HepG2 (cell line): Measurements from ENCODE around the gene PODXL2. TPM values are rescaled to one million over a fixed set of nuclear protein-coding genes. Genes with fewer than 3 reads are reported as not detected.

Source experiments
- ATAC-seq: fragments of 200-7000 bp; cut with Tn5 transposase; 3 replicates; pipeline ENCODE4 v1.9.1; 2020; ENCODE audit warnings: mild to moderate bottlenecking, moderate library complexity
- BruUV-seq: library from RNA; stranded (reverse); fragments of 400-500 nt; replicated peaks from 2 replicates; lab custom pipeline; 2021; lab: Mats Ljungman, UMichigan
- CTCF ChIA-PET: fragments of 300-600 bp; formaldehyde crosslinking; extraction: SDS; loops from one replicate; lab custom pipeline; 2021; ENCODE audit warnings: low total read pairs, inconsistent platforms, low intra/inter-chr PET ratio; lab: Yijun Ruan, JAX
- POLR2A ChIA-PET: fragments of 350-600 bp; sonication (Branson Sonifier 250); formaldehyde crosslinking; loops from one replicate; lab custom pipeline; 2020; ENCODE audit warnings: antibody characterized with exemption, inconsistent platforms; lab: Yijun Ruan, JAX
- DNase-seq: peaks from one replicate; pipeline ENCODE4 v3.0.0-alpha.2; 2015; ENCODE audit warnings: low spot score
- FAIRE-seq: peaks from 3 replicates; lab custom pipeline; 2011; peaks lifted over from hg19 to GRCh38; lab: Jason Lieb, UNC
- H2AFZ ChIP-seq: one replicate; pipeline ENCODE4 v1.6.1; 2011; ENCODE audit warnings: low read length, inconsistent platforms
- H3K27ac ChIP-seq: fragments of 300-600 bp; 3 replicates; pipeline ENCODE4 v1.8.0; 2011; ENCODE audit warnings: mixed run types, mild to moderate bottlenecking, mixed read lengths, low read length, inconsistent platforms; ENCODE audit not compliant: insufficient read depth; ENCODE audit errors: extremely low read length
- H3K27me3 ChIP-seq, 2 experiments: fragments of 200-600 bp in 1 of 2; 2 replicates in 1 of 2; 3 replicates in 1 of 2; pipeline versions ENCODE4 v1.6.0 to v1.8.0; 2011; ENCODE audit warnings: low read length in 2 of 2, mild to moderate bottlenecking in 2 of 2, moderate library complexity in 2 of 2, inconsistent platforms in 1 of 2; ENCODE audit not compliant: insufficient read depth in 2 of 2, control insufficient read depth in 1 of 2
- H3K36me3 ChIP-seq, 2 experiments: fragments of 200-600 bp in 1 of 2; replicated peaks in 1 of 2; 2 replicates in 1 of 2; 3 replicates in 1 of 2; pipeline versions ENCODE4 v1.5.1 to v1.8.0; 2011; ENCODE audit warnings: low read length in 2 of 2, inconsistent platforms in 1 of 2; ENCODE audit not compliant: insufficient read depth in 2 of 2, control insufficient read depth in 1 of 2
- H3K4me1 ChIP-seq: 2 replicates; pipeline ENCODE4 v1.5.1; 2012; ENCODE audit warnings: low read length, inconsistent platforms; ENCODE audit not compliant: insufficient read depth
- H3K4me2 ChIP-seq: 2 replicates; pipeline ENCODE4 v1.6.0; 2011; ENCODE audit warnings: low read depth, low read length, inconsistent platforms
- H3K4me3 ChIP-seq, 3 experiments: fragments of 200-600 bp in 1 of 3; sonication (generic), shearing (Covaris generic) in 1 of 3; replicated peaks in 1 of 3; 2 replicates each; pipeline ENCODE4 v1.5.1; 2011 to 2016; ENCODE audit warnings: low read length in 3 of 3, inconsistent platforms in 2 of 3, low read depth in 2 of 3, mild to moderate bottlenecking in 2 of 3, control low read depth in 1 of 3, mixed read lengths in 1 of 3; ENCODE audit not compliant: insufficient read depth in 1 of 3
- H3K79me2 ChIP-seq: one replicate; pipeline ENCODE4 v1.6.1; 2011; ENCODE audit warnings: low read length, inconsistent platforms; ENCODE audit not compliant: insufficient read depth
- H3K9ac ChIP-seq: 2 replicates; pipeline ENCODE4 v1.6.0; 2011; ENCODE audit warnings: mild to moderate bottlenecking, low read depth, low read length, inconsistent platforms; ENCODE audit not compliant: insufficient read depth
- H3K9me3 ChIP-seq: 2 replicates; pipeline ENCODE4 v1.5.1; 2012; ENCODE audit warnings: mild to moderate bottlenecking, low read length
- H4K20me1 ChIP-seq: 2 replicates; pipeline ENCODE4 v1.6.0; 2011; ENCODE audit warnings: inconsistent platforms, mild to moderate bottlenecking, low read length, moderate library complexity; ENCODE audit not compliant: insufficient read depth
- BORCS8-MEF2B ChIP-seq: sonication (generic); formaldehyde crosslinking; IDR thresholded peaks from 2 replicates; pipeline ENCODE4 v1.8.0; 2022; ENCODE audit warnings: mild to moderate bottlenecking, missing genetic modification reagents
- CCDC6 ChIP-seq: sonication (generic); formaldehyde crosslinking; IDR thresholded peaks from 2 replicates; pipeline ENCODE4 v1.8.1; 2022; ENCODE audit warnings: mild to moderate bottlenecking, missing genetic modification reagents, moderate library complexity
- FIP1L1 ChIP-seq: fragments of 200-400 bp; formaldehyde crosslinking; IDR thresholded peaks from 2 replicates; pipeline ENCODE4 v1.6.1; 2018; ENCODE audit warnings: low read depth, mild to moderate bottlenecking, low read length, moderate library complexity, borderline replicate concordance; ENCODE audit not compliant: insufficient read depth
- MAF1 ChIP-seq: sonication (generic); formaldehyde crosslinking; IDR thresholded peaks from 2 replicates; pipeline ENCODE4 v1.5.0; 2020; ENCODE audit warnings: missing genetic modification reagents, borderline replicate concordance
- MZF1 ChIP-seq: sonication (generic); formaldehyde crosslinking; IDR thresholded peaks from 2 replicates; pipeline ENCODE4 v1.8.1; 2023; ENCODE audit warnings: mild to moderate bottlenecking, missing genetic modification reagents, borderline replicate concordance
- RFX3 ChIP-seq: IDR thresholded peaks from 2 replicates; pipeline ENCODE4 v1.6.1; 2016; ENCODE audit warnings: missing biosample characterization, missing genetic modification reagents
- RFX5 ChIP-seq: IDR thresholded peaks from 2 replicates; pipeline ENCODE4 v1.6.1; 2011; ENCODE audit warnings: low read depth, low read length, improper control_type of control experiment
- SP5 ChIP-seq: IDR thresholded peaks from 2 replicates; pipeline ENCODE4 v1.6.1; 2016; ENCODE audit warnings: low read depth, borderline replicate concordance
- THAP11 ChIP-seq: IDR thresholded peaks from 2 replicates; pipeline ENCODE4 v1.6.1; 2016; ENCODE audit warnings: missing biosample characterization, missing genetic modification reagents
- ZFP62 ChIP-seq: sonication (generic); formaldehyde crosslinking; IDR thresholded peaks from 2 replicates; pipeline ENCODE4 v1.4.0; 2020; ENCODE audit warnings: missing genetic modification reagents
- ZFP90 ChIP-seq: sonication (generic); formaldehyde crosslinking; IDR thresholded peaks from 2 replicates; pipeline ENCODE4 v1.8.0; 2022; ENCODE audit warnings: missing genetic modification reagents, mild to moderate bottlenecking, inconsistent platforms, borderline replicate concordance
- ZKSCAN5 ChIP-seq: sonication (generic); formaldehyde crosslinking; IDR thresholded peaks from 2 replicates; pipeline ENCODE4 v1.5.1; 2020; ENCODE audit warnings: mild to moderate bottlenecking, missing genetic modification reagents
- ZNF160 ChIP-seq: sonication (generic); formaldehyde crosslinking; IDR thresholded peaks from 2 replicates; pipeline ENCODE4 v1.8.0; 2022; ENCODE audit warnings: mild to moderate bottlenecking, inconsistent platforms, missing genetic modification reagents
- ZNF24 ChIP-seq: fragments of 450-650 bp; IDR thresholded peaks from 2 replicates; pipeline ENCODE4 v1.6.1; 2017; ENCODE audit warnings: antibody characterized with exemption, mild to moderate bottlenecking
- ZNF331 ChIP-seq: sonication (generic); formaldehyde crosslinking; IDR thresholded peaks from 2 replicates; pipeline ENCODE4 v1.4.0; 2020; ENCODE audit warnings: missing genetic modification reagents
- ZNF343 ChIP-seq: sonication (generic); formaldehyde crosslinking; IDR thresholded peaks from 2 replicates; pipeline ENCODE4 v1.4.0; 2020; ENCODE audit warnings: mild to moderate bottlenecking, missing genetic modification reagents
- ZNF432 ChIP-seq: sonication (generic); formaldehyde crosslinking; IDR thresholded peaks from 2 replicates; pipeline ENCODE4 v1.5.0; 2020; ENCODE audit warnings: missing genetic modification reagents, mild to moderate bottlenecking, borderline replicate concordance
- WGBS: methylation state at CpG from one replicate; pipeline ENCODE4 v1.1.6; 2017; ENCODE audit warnings: low lambda C conversion rate; 5-methylcytosine and 5-hydroxymethylcytosine counted together
- in situ Hi-C: cut with HindIII; loops from 2 replicates; pipeline ENCODE4 v1.10.0; 2017; ENCODE audit warnings: low pct_unique_long_range_greater_than_20kb; ENCODE audit not compliant: extremely low pct_ligation_motif_present
- intact Hi-C: fragments of 100-400 bp; cut with micrococcal nuclease; formaldehyde crosslinking; loops from one replicate; pipeline ENCODE4 v1.10.0; 2022; ENCODE audit not compliant: unreplicated experiment
- polyA plus RNA-seq, 8 experiments: library from polyadenylated mRNA; depleted of rRNA in 3 of 8; stranded (reverse) in 7 of 8; unstranded in 1 of 8; fragments of >200 nt; fragmentation: Illumina TruSeq in 4 of 8; extraction: Trizol in 4 of 8; gene quantifications; 2 replicates each; pipeline versions ENCODE4 v1.2.1 to v1.2.3, GENCODE V29; 2011 to 2016; ENCODE audit warnings: low read depth in 4 of 8, missing spikeins in 1 of 8, mixed read lengths in 1 of 8; ENCODE audit not compliant: insufficient read depth in 1 of 8
- total RNA-seq, 5 experiments: library from RNA; depleted of rRNA; stranded (reverse); fragments of >200 nt; fragmentation: Illumina TruSeq; extraction: Trizol; gene quantifications; 2 replicates each; pipeline ENCODE4 v1.2.3, GENCODE V29; 2016; ENCODE audit warnings: low read depth in 1 of 5
- TF ChIP-seq, protein P1 (sequence below): sonication (generic); formaldehyde crosslinking; IDR thresholded peaks from 2 replicates; pipeline ENCODE4 v1.9.0; 2021; ENCODE audit warnings: missing genetic modification reagents, borderline replicate concordance
- TF ChIP-seq, protein P2 (sequence below): sonication (generic); formaldehyde crosslinking; IDR thresholded peaks from 2 replicates; pipeline ENCODE4 v1.5.1; 2020; ENCODE audit warnings: mild to moderate bottlenecking, missing genetic modification reagents, moderate library complexity

Gene PODXL2
- total and polyA plus RNA-seq, 2 of the 13 experiments (the other 11 are each of a cell fraction or from before 2014, with no cell fraction given) = 20.4 to 25.1 TPM

- H3K4me1 ChIP-seq = no peaks in the 10 kb centered on the region
- intact Hi-C loops = no loop called here
- POLR2A ChIA-PET = no interaction called here
- FAIRE-seq (no peak), DNase-seq (no peak), ATAC-seq (no peak)
- no peak for TF ChIP-seq ZNF24
- TF ChIP-seq RFX5 = no peak
- no peak for TF ChIP-seq CCDC6
- no peak for TF ChIP-seq BORCS8-MEF2B
- no peak for TF ChIP-seq ZKSCAN5
- no peak for TF ChIP-seq FIP1L1
- no peak for TF ChIP-seq ZNF160 (CRISPR knock-in tag)
- TF ChIP-seq MAF1 = no peak
- TF ChIP-seq, protein P1, sequence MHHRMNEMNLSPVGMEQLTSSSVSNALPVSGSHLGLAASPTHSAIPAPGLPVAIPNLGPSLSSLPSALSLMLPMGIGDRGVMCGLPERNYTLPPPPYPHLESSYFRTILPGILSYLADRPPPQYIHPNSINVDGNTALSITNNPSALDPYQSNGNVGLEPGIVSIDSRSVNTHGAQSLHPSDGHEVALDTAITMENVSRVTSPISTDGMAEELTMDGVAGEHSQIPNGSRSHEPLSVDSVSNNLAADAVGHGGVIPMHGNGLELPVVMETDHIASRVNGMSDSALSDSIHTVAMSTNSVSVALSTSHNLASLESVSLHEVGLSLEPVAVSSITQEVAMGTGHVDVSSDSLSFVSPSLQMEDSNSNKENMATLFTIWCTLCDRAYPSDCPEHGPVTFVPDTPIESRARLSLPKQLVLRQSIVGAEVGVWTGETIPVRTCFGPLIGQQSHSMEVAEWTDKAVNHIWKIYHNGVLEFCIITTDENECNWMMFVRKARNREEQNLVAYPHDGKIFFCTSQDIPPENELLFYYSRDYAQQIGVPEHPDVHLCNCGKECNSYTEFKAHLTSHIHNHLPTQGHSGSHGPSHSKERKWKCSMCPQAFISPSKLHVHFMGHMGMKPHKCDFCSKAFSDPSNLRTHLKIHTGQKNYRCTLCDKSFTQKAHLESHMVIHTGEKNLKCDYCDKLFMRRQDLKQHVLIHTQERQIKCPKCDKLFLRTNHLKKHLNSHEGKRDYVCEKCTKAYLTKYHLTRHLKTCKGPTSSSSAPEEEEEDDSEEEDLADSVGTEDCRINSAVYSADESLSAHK (CRISPR knock-in tag) = no peak
- TF ChIP-seq SP5 = no peak
- no peak for TF ChIP-seq ZNF432
- TF ChIP-seq, protein P2, sequence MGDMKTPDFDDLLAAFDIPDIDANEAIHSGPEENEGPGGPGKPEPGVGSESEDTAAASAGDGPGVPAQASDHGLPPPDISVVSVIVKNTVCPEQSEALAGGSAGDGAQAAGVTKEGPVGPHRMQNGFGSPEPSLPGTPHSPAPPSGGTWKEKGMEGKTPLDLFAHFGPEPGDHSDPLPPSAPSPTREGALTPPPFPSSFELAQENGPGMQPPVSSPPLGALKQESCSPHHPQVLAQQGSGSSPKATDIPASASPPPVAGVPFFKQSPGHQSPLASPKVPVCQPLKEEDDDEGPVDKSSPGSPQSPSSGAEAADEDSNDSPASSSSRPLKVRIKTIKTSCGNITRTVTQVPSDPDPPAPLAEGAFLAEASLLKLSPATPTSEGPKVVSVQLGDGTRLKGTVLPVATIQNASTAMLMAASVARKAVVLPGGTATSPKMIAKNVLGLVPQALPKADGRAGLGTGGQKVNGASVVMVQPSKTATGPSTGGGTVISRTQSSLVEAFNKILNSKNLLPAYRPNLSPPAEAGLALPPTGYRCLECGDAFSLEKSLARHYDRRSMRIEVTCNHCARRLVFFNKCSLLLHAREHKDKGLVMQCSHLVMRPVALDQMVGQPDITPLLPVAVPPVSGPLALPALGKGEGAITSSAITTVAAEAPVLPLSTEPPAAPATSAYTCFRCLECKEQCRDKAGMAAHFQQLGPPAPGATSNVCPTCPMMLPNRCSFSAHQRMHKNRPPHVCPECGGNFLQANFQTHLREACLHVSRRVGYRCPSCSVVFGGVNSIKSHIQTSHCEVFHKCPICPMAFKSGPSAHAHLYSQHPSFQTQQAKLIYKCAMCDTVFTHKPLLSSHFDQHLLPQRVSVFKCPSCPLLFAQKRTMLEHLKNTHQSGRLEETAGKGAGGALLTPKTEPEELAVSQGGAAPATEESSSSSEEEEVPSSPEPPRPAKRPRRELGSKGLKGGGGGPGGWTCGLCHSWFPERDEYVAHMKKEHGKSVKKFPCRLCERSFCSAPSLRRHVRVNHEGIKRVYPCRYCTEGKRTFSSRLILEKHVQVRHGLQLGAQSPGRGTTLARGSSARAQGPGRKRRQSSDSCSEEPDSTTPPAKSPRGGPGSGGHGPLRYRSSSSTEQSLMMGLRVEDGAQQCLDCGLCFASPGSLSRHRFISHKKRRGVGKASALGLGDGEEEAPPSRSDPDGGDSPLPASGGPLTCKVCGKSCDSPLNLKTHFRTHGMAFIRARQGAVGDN (CRISPR knock-in tag) = no peak
- no peak for TF ChIP-seq ZNF343 (CRISPR knock-in tag)
- TF ChIP-seq ZFP62 (CRISPR knock-in tag) = no peak
- no peak for TF ChIP-seq ZNF331
- no peak for TF ChIP-seq RFX3 (CRISPR knock-in tag)
- TF ChIP-seq THAP11 = no peak
- TF ChIP-seq MZF1 (CRISPR knock-in tag) = no peak
- TF ChIP-seq ZFP90 = no peak
- no peak overlapping the region for H3K27ac ChIP-seq
- no TSS peak for BruUV-seq
- H2AFZ ChIP-seq = no peak overlapping the region
- H3K4me2 ChIP-seq = no peak overlapping the region
- no peak overlapping the region for H3K9ac ChIP-seq
- H3K4me3 ChIP-seq = no peak overlapping the region
- in situ Hi-C loops = loop anchor here (10.0 kb wide), 1 partner anchor 282 kb away; no protein-coding TSS in a partner anchor
- H3K9me3 ChIP-seq = no peaks in the 10 kb centered on the region
- no peaks in the 10 kb centered on the region for H3K36me3 ChIP-seq
- H3K27me3 ChIP-seq = no peaks in the 10 kb centered on the region; a peak in 1 of 5 replicates
- no peaks in the 10 kb centered on the region for H4K20me1 ChIP-seq
- no peaks in the 10 kb centered on the region for H3K79me2 ChIP-seq
- CTCF ChIA-PET = no interaction called here
- WGBS = 5% methylated on average over 2 of the region's 8 CpGs
Measured at GRCh38 chr3:127682561-127682960, 53.6 kb downstream of the PODXL2 start.
